HG03469 (cell line): ENCODE measurements around the gene TMEM42.

ENCODE experiments used
- ATAC-seq: cut with Tn5 transposase; IDR thresholded peaks from one replicate; pipeline ENCODE4 v1.9.1; 2021; ENCODE audit warnings: mild to moderate bottlenecking, moderate library complexity, moderate number of reproducible peaks; ENCODE audit not compliant: unreplicated experiment

TMEM42 gene

GRCh38 chr3:44906997-44907396 lies 45.3 kb downstream of the TMEM42 start:
- ATAC-seq: no peak

- no peak for ATAC-seq
These were observed 45.9 kb downstream of the TMEM42 start for GRCh38 chr3:44907612-44908011.

- no peak for ATAC-seq
These were observed 47.4 kb downstream of the TMEM42 start for GRCh38 chr3:44909063-44909462.

GRCh38 chr3:44910693-44911092 lies 49.0 kb downstream of the TMEM42 start:
- no peak for ATAC-seq

GRCh38 chr3:44913868-44914468 lies 52.3 kb downstream of the TMEM42 start:
- ATAC-seq: no peak

GRCh38 chr3:44914936-44915335 lies 53.2 kb downstream of the TMEM42 start:
- ATAC-seq: no peak
